Nucleus accumbens (tissue), 56 donors: ENCODE measurements around the gene MINDY2.
"Not testable (repeated sequence)": the region's sequence is repeated elsewhere in the genome, so short reads cannot be mapped to it uniquely, and the experiment has no call there.

ENCODE experiments used
- DNase-seq, 56 donors: peaks; one replicate each; lab custom pipeline; 2025; lab: John Stamatoyannopoulos, UW

Gene MINDY2

GRCh38 chr15:58876306-58877106, 105.4 kb downstream of the MINDY2 start:
- no peak for DNase-seq

GRCh38 chr15:58877999-58878825, 107.1 kb downstream of the MINDY2 start:
- DNase-seq, result no peak

- DNase-seq, result no peak
Measured at GRCh38 chr15:58880320-58880719, 109.2 kb downstream of the MINDY2 start.

GRCh38 chr15:58882243-58882642, 111.1 kb downstream of the MINDY2 start:
- no peak for DNase-seq

GRCh38 chr15:58883926-58884325, 112.8 kb downstream of the MINDY2 start:
- not testable (repeated sequence) for DNase-seq

- no peak for DNase-seq
Measured at GRCh38 chr15:58886921-58887320, 115.8 kb downstream of the MINDY2 start.

GRCh38 chr15:58889363-58889762, 118.3 kb downstream of the MINDY2 start:
- no peak for DNase-seq

- no peak for DNase-seq
Measured at GRCh38 chr15:58898150-58898680, 127.1 kb downstream of the MINDY2 start.

GRCh38 chr15:58900631-58901030, 129.5 kb downstream of the MINDY2 start:
- no peak for DNase-seq

- no peak for DNase-seq
Measured at GRCh38 chr15:58908550-58909309, 137.6 kb downstream of the MINDY2 start.

- no peak for DNase-seq
Measured at GRCh38 chr15:58909616-58910015, 138.5 kb downstream of the MINDY2 start.

- no peak for DNase-seq
Measured at GRCh38 chr15:58910456-58910855, 139.4 kb downstream of the MINDY2 start.
